ENCODE data around the gene CLCN1.

DNA sequence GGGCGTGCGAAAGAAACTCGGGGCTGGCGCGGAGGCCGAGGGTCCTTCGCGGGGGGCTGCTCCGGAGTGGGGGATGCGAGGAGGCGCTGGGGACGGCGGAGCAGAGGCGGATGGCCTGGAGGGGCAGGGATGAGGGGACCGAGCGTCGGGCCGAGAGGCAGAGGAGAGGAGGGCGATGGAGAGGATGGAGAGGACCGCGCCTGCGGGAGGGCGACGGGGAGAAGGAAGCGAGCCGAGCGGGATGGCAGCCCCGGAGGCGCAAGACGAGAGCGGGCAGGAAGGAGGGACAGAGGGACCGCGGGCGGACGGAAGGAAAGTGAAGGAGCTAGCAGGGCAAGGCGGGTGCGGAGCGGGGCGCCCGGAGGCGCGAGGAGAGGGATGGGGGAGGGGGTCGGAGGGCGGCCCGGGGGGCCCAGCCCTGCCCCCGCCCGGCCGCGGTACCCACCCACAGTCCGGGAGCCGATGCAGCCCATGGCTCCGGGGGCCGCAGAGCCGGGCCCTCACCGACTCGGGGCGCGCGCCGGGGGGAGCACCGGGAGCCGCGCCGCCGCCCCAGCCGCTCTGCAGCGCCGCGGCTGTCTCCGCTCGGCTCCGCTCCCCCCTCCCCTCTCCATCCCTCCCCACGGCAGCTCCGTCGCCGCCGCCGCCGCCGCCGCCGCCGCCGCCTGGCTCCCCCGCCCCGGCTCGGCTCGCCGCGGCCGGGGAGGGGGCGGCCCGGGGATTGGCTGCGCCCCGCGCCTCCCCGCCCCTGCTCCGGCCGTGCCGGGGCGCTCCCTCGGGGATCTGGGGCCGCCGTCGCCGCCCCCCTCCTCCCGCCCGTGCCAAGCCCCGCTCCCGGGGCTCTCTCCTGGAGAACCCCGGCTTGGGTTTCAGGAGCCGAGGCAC lies 46.5 kb downstream of the CLCN1 start, which contains the start of gene FAM131B:
- TF ChIP-seq, protein P1, sequence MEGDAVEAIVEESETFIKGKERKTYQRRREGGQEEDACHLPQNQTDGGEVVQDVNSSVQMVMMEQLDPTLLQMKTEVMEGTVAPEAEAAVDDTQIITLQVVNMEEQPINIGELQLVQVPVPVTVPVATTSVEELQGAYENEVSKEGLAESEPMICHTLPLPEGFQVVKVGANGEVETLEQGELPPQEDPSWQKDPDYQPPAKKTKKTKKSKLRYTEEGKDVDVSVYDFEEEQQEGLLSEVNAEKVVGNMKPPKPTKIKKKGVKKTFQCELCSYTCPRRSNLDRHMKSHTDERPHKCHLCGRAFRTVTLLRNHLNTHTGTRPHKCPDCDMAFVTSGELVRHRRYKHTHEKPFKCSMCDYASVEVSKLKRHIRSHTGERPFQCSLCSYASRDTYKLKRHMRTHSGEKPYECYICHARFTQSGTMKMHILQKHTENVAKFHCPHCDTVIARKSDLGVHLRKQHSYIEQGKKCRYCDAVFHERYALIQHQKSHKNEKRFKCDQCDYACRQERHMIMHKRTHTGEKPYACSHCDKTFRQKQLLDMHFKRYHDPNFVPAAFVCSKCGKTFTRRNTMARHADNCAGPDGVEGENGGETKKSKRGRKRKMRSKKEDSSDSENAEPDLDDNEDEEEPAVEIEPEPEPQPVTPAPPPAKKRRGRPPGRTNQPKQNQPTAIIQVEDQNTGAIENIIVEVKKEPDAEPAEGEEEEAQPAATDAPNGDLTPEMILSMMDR (IDR thresholded peaks at IDR 0.05 in 4 of 5, conservative IDR thresholded peaks at IDR 0.05 in 1 of 5), result no peak
- TF ChIP-seq POLR2A (IDR thresholded peaks at IDR 0.05), result no peak

All from gastrocnemius medialis (tissue), 4 donors.